SK-N-SH (cell line): Measurements from ENCODE around the gene MARCHF11. TPM values are rescaled to one million over a fixed set of nuclear protein-coding genes. Genes with fewer than 3 reads are reported as not detected.
A peak's percentile ranks its signal among the peaks of the same experiment; 100 is the strongest.

Experiments
- CTCF ChIA-PET: fragments of 300-600, 350-600 bp; formaldehyde crosslinking; extraction: SDS; loops from one replicate; lab custom pipeline; 2021; lab: Yijun Ruan, JAX
- POLR2A ChIA-PET: fragments of 350-600 bp; sonication (Branson Sonifier 250); formaldehyde crosslinking; extraction: SDS; loops from one replicate; lab custom pipeline; 2020; ENCODE audit warnings: antibody characterized with exemption, inconsistent platforms; lab: Yijun Ruan, JAX
- DNase-seq: peaks from one replicate; pipeline ENCODE4 v3.0.0; 2012
- H2AFZ ChIP-seq: fragments of 200-600 bp; sonication (generic); 2 replicates; pipeline ENCODE4 v1.8.1; 2016; ENCODE audit warnings: antibody characterized with exemption, mild to moderate bottlenecking, low read depth
- H3F3A ChIP-seq: fragments of 200-600 bp; sonication (generic); replicated peaks from 2 replicates; pipeline ENCODE3; 2016; ENCODE audit warnings: antibody characterized with exemption, mild to moderate bottlenecking; ENCODE audit not compliant: insufficient read depth
- H3K27ac ChIP-seq, 2 experiments: fragments of 200-500 bp in 1 of 2; fragments of 200-600 bp in 1 of 2; sonication (Bioruptor generic) in 1 of 2; sonication (generic), shearing (Covaris generic) in 1 of 2; 2 replicates each; pipeline versions ENCODE4 v1.5.1 to v1.6.1; 2014 to 2016; ENCODE audit warnings: low read depth in 2 of 2, inconsistent platforms in 1 of 2, low read length in 1 of 2, mild to moderate bottlenecking in 1 of 2, mixed read lengths in 1 of 2
- H3K27me3 ChIP-seq: fragments of 200-600 bp; sonication (generic), shearing (Covaris generic); 2 replicates; pipeline ENCODE4 v1.6.1; 2016; ENCODE audit warnings: mixed run types; ENCODE audit not compliant: insufficient read depth
- H3K36me3 ChIP-seq, 2 experiments: fragments of 200-500 bp in 1 of 2; fragments of 200-600 bp in 1 of 2; sonication (Bioruptor generic) in 1 of 2; sonication (generic) in 1 of 2; replicated peaks in 1 of 2; 2 replicates each; pipeline versions ENCODE3 to v1.5.1; 2014 to 2016; ENCODE audit warnings: low read length in 1 of 2, mild to moderate bottlenecking in 1 of 2; ENCODE audit not compliant: insufficient read depth in 2 of 2, control insufficient read depth in 1 of 2
- H3K4me1 ChIP-seq, 2 experiments: fragments of 200-500 bp in 1 of 2; fragments of 200-600 bp in 1 of 2; sonication (Bioruptor generic) in 1 of 2; sonication (generic), shearing (Covaris generic) in 1 of 2; 2 replicates each; pipeline versions ENCODE4 v1.5.1 to v1.6.1; 2014 to 2016; ENCODE audit warnings: low read depth in 1 of 2, low read length in 1 of 2, mixed run types in 1 of 2; ENCODE audit not compliant: insufficient read depth in 2 of 2, control insufficient read depth in 1 of 2
- H3K4me2 ChIP-seq: fragments of 200-600 bp; sonication (generic), shearing (Covaris generic); 2 replicates; pipeline ENCODE4 v1.6.1; 2017; ENCODE audit warnings: mixed run types
- H3K4me3 ChIP-seq, 2 experiments: fragments of 200-500 bp in 1 of 2; fragments of 200-600 bp in 1 of 2; sonication (Bioruptor generic) in 1 of 2; sonication (generic), shearing (Covaris generic) in 1 of 2; 2 replicates each; pipeline versions ENCODE4 v1.5.1 to v1.8.1; 2014 to 2016; ENCODE audit warnings: low read depth in 2 of 2, inconsistent platforms in 1 of 2, low read length in 1 of 2, mild to moderate bottlenecking in 1 of 2, mixed read lengths in 1 of 2, moderate library complexity in 1 of 2
- H3K79me2 ChIP-seq: fragments of 200-600 bp; sonication (generic); 2 replicates; pipeline ENCODE4 v1.8.1; 2017; ENCODE audit warnings: mild to moderate bottlenecking; ENCODE audit not compliant: insufficient read depth
- H3K9ac ChIP-seq: fragments of 200-600 bp; sonication (generic); 2 replicates; pipeline ENCODE4 v1.6.1; 2017; ENCODE audit warnings: mixed run types
- H3K9me2 ChIP-seq: fragments of 200-600 bp; sonication (generic); 2 replicates; pipeline ENCODE4 v1.6.1; 2017; ENCODE audit warnings: mixed run types
- H3K9me3 ChIP-seq: fragments of 200-600 bp; sonication (generic); 2 replicates; pipeline ENCODE4 v1.6.1; 2017; ENCODE audit warnings: mixed run types, mild to moderate bottlenecking, moderate library complexity
- H4K20me1 ChIP-seq: fragments of 200-600 bp; sonication (generic); 2 replicates; pipeline ENCODE4 v1.6.1; 2017; ENCODE audit warnings: mild to moderate bottlenecking, mixed run types; ENCODE audit not compliant: insufficient read depth
- CHD2 ChIP-seq: fragments of 150-350 bp; IDR thresholded peaks from 2 replicates; pipeline ENCODE4 v1.6.1; 2018; ENCODE audit warnings: low read length; ENCODE audit not compliant: partially characterized antibody
- CTCF ChIP-seq: fragments of 200-600 bp; sonication (generic); IDR thresholded peaks from 2 replicates; pipeline ENCODE4 v1.6.1; 2017; ENCODE audit warnings: antibody characterized with exemption, mild to moderate bottlenecking, moderate library complexity
- EP300 ChIP-seq, 2 experiments: IDR thresholded peaks; 2 replicates each; pipeline versions ENCODE4 v1.4.0 to v1.6.1; 2012; ENCODE audit warnings: borderline replicate concordance in 1 of 2, low read depth in 1 of 2, low read length in 1 of 2
- EZH2phosphoT487 ChIP-seq: fragments of 200-600 bp; sonication (generic); IDR thresholded peaks from 2 replicates; pipeline ENCODE4 v1.6.1; 2017; ENCODE audit warnings: low read depth, mixed run types, mild to moderate bottlenecking, antibody characterized with exemption, moderate library complexity, borderline replicate concordance
- FOSL2 ChIP-seq: IDR thresholded peaks from 2 replicates; pipeline ENCODE4 v1.4.0; 2012; ENCODE audit warnings: low read depth, mild to moderate bottlenecking, moderate library complexity, borderline replicate concordance
- GABPA ChIP-seq: IDR thresholded peaks from 2 replicates; pipeline ENCODE4 v1.4.0; 2012; ENCODE audit warnings: low read depth, mild to moderate bottlenecking
- GATA2 ChIP-seq: sonication (generic); formaldehyde crosslinking; IDR thresholded peaks from 2 replicates; pipeline ENCODE4 v1.5.0; 2020; ENCODE audit warnings: mild to moderate bottlenecking, missing genetic modification reagents
- IRF3 ChIP-seq: fragments of 150-350 bp; IDR thresholded peaks from 2 replicates; pipeline ENCODE4 v1.6.1; 2016; ENCODE audit warnings: mild to moderate bottlenecking, low read depth, low read length
- JUND ChIP-seq: IDR thresholded peaks from 2 replicates; pipeline ENCODE4 v1.4.0; 2012
- MAX ChIP-seq: IDR thresholded peaks from 2 replicates; pipeline ENCODE4 v1.4.0; 2012; ENCODE audit warnings: low read depth
- NFIC ChIP-seq: IDR thresholded peaks from 2 replicates; pipeline ENCODE4 v1.4.0; 2012; ENCODE audit warnings: borderline replicate concordance
- NRF1 ChIP-seq: IDR thresholded peaks from 2 replicates; pipeline ENCODE4 v1.6.1; 2012; ENCODE audit warnings: low read depth, mild to moderate bottlenecking, low read length
- RCOR1 ChIP-seq: fragments of 150-350 bp; IDR thresholded peaks from 2 replicates; pipeline ENCODE4 v1.6.1; 2017; ENCODE audit warnings: antibody characterized with exemption, low read length
- REST ChIP-seq: IDR thresholded peaks from 2 replicates; pipeline ENCODE4 v1.6.1; 2012; ENCODE audit warnings: mild to moderate bottlenecking, low read depth, low read length, moderate library complexity
- SIN3A ChIP-seq: IDR thresholded peaks from 2 replicates; pipeline ENCODE4 v1.6.1; 2012; ENCODE audit warnings: low read depth, mild to moderate bottlenecking, low read length, moderate library complexity, borderline replicate concordance
- TEAD4 ChIP-seq: IDR thresholded peaks from 2 replicates; pipeline ENCODE4 v1.4.0; 2012; ENCODE audit warnings: mild to moderate bottlenecking, borderline replicate concordance; ENCODE audit not compliant: insufficient read depth
- USF2 ChIP-seq: fragments of 150-350 bp; IDR thresholded peaks from 2 replicates; pipeline ENCODE4 v1.6.1; 2017; ENCODE audit warnings: antibody characterized with exemption, low read length, low read depth, borderline replicate concordance
- WGBS: methylation state at CpG from one replicate; pipeline ENCODE4 v1.1.6; 2017; ENCODE audit warnings: low lambda C conversion rate; 5-methylcytosine and 5-hydroxymethylcytosine counted together
- polyA plus RNA-seq, 3 experiments: library from polyadenylated mRNA; depleted of rRNA; stranded (reverse); fragments of >200 nt; gene quantifications; 2 replicates each; pipeline ENCODE4 v1.2.3, GENCODE V29; 2012

MARCHF11 gene
- polyA plus RNA-seq, 1 of the 3 experiments (the other 2 are of a cell fraction), result 1.7 TPM

- TF ChIP-seq MAX (no peak), TEAD4 (no peak), GABPA (no peak)
Observed at GRCh38 chr5:16115140-16115539, 64.5 kb downstream of the MARCHF11 start (continued).

GRCh38 chr5:16108418-16108817 lies 71.2 kb downstream of the MARCHF11 start:
- peak in 1 of 2 experiments; percentile 68; a peak in 2 of 4 replicates for TF ChIP-seq EP300 (IDR thresholded peaks at IDR 0.05; ENCODE audit: borderline replicate concordance in 1 of 2, low read depth in 1 of 2, low read length in 1 of 2)
- TF ChIP-seq USF2, result no peak
- TF ChIP-seq RCOR1, result 0 out of 2 replicates have a peak, but pooled peaks have one; percentile 8
- Histone ChIP-seq H3K4me1 (peaks cover 0 to 19% of the 10 kb centered on the region in 2 experiments; a peak in 1 of 4 replicates), H2AFZ (no peak overlapping the region), H3K9me3 (no peaks in the 10 kb centered on the region), H3K36me3 (no peaks in the 10 kb centered on the region), H3K9ac (no peak overlapping the region), H3K4me2 (no peak overlapping the region), H3K9me2 (no peaks in the 10 kb centered on the region), H3K79me2 (no peaks in the 10 kb centered on the region), H3F3A (no peaks in the 10 kb centered on the region), H3K27me3 (no peaks in the 10 kb centered on the region), H3K27ac (peak overlapping the region in 1 of 2 experiments; percentile 81; a peak in 2 of 4 replicates), H3K4me3 (no peak overlapping the region), H4K20me1 (no peaks in the 10 kb centered on the region)
- CTCF ChIA-PET, result interaction anchor here (0.6 to 2.4 kb wide), 6 partner anchors 9 to 147 kb away, joined by 3 to 7 read pairs (median 3); no protein-coding TSS in a partner anchor
- DNase-seq, result peak; percentile 36
- WGBS, result 16% methylated on average over 3 of the region's 3 CpGs
- POLR2A ChIA-PET, result no interaction called here

GRCh38 chr5:16104961-16105360 lies 74.6 kb downstream of the MARCHF11 start:
- H3K27ac ChIP-seq, result no peak overlapping the region
- no peak overlapping the region for H3K9ac ChIP-seq
- no peak overlapping the region for H3K4me2 ChIP-seq
- ChIA-PET CTCF (interaction anchor here (0.6 kb wide), 1 partner anchor 16 kb away, joined by 4 read pairs; no protein-coding TSS in a partner anchor), POLR2A (no interaction called here)
- no peak overlapping the region for H2AFZ ChIP-seq
- H4K20me1 ChIP-seq, result no peaks in the 10 kb centered on the region
- no peak for DNase-seq
- no peaks in the 10 kb centered on the region for H3K9me2 ChIP-seq
- no peaks in the 10 kb centered on the region for H3K9me3 ChIP-seq
- no peaks in the 10 kb centered on the region for H3F3A ChIP-seq
- H3K79me2 ChIP-seq, result no peaks in the 10 kb centered on the region
- peaks cover 0 to 30% of the 10 kb centered on the region in 2 experiments; a peak in 2 of 4 replicates for H3K4me1 ChIP-seq
- H3K27me3 ChIP-seq, result no peaks in the 10 kb centered on the region
- 44% methylated on average over 2 of the region's 2 CpGs for WGBS
- no peaks in the 10 kb centered on the region for H3K36me3 ChIP-seq
- no peak overlapping the region for H3K4me3 ChIP-seq
- TF ChIP-seq JUND (no peak), GATA2 (no peak), NFIC (no peak), CHD2 (no peak), FOSL2 (no peak), SIN3A (no peak), GABPA (no peak), CTCF (no peak), IRF3 (no peak), REST (no peak), EZH2phosphoT487 (no peak), NRF1 (no peak)
